NCI-H146 treated with DMSO at 0.1 percent for 48 hours (cell line): ENCODE measurements around the gene C3orf33.

Source experiments
- DNase-seq: peaks from one replicate; lab custom pipeline; 2025; ENCODE audit not compliant: unreplicated experiment; lab: John Stamatoyannopoulos, UW

Gene C3orf33

DNA sequence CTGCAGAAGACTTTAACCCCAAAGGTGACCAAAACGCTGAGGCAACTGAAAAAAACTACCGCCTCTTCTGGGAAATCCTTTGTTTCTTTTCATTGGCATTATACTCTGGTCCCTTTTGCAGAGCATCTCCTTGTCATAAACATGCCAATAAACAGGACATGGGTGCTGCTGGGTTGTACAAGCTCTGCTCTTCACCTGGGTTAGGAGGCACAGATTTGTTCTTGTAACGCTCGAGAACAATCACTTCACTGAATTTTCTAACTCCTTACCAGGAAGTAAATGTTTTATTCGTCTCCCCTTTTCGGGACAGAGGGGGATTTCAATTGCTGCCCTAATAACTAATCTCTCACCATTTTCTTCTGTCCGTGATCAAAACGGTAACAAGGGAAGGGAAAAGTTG is 62.5 kb downstream of the C3orf33 start:
- DNase-seq, result peak; percentile 34

DNA sequence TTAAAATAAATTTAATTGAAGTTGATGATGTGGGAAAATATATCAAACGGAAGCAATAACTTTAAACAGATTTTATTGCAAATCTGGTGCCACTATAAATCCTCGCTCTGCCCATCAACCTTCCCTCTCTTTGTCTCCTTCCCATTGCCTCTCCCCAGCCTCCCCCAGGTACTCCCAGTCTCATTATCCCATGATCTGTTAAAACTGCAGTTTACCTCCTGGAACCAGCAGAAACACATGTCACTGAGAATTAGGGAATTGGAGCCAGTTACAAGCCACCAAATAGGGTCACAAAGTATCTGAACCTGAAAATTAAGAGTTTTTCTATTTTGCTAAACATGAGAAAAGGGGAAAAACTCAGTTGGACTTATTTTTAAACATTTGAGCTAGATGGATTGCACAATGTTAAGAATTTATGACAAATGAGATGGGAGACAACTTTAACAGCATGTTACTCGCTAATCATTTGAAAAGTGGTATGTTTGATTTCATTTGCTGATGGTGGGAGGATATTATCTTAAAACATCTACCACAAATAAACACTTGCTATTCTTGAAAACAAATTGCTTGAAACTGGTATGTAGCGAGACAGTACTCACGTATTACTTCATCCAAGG is 63.6 kb downstream of the C3orf33 start:
- DNase-seq, result no peak

DNA sequence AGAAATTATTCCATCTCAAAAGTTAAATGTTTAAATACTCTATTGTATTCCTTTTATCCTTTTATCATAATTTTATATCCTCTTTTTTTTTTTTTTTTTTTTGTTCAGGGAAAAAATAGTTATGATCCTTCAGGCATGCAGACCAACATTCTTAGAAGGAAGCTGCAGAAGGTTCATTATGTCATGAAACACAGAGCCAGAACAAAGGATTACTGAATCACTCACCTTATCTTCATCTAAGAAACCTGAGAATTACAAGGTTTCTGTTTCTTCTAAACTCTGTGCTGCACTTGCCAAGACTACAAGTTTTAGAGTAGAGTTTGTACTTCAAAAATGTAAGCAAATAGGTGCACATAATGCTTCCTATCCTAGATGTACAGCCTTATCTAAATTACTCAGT is 64.5 kb downstream of the C3orf33 start:
- DNase-seq, result no peak

DNA sequence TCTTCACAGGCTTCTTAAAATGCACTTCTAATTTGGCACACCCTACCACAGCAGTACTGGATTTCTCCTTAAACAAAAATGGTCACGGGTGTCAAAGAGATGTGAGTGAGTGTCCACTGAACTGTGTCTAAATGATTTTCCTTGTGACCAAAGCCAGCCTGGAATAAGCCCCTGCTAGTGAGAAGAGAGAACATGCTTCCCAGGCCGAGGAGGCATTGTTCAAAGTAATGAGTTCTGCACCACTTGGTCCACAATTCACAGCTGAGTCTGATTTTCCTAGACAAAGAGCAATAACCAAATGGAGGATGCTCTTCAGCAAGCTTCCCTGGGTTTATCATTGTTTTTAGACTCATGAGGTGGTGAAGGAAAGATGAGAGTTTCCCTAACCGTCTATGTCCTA is 65.0 kb downstream of the C3orf33 start:
- no peak for DNase-seq

DNA sequence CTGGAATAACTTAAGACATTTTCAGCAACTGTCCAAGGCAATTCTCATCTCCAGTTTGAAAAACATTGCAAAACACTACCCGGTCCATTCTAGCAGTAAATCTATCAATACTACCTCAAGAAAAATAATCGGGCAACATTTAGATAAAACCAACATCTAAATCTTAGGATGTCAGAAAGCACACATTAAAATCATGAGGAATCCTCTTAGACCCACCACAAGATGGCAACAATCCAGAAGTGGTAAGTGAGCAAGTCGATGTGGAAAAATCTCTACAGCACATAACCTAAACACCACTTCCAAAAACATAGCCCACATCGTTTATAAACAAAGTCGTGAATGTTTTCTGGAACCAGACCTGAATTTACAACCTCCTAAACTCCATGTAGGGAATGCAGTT is 66.9 kb downstream of the C3orf33 start:
- DNase-seq, result no peak

DNA sequence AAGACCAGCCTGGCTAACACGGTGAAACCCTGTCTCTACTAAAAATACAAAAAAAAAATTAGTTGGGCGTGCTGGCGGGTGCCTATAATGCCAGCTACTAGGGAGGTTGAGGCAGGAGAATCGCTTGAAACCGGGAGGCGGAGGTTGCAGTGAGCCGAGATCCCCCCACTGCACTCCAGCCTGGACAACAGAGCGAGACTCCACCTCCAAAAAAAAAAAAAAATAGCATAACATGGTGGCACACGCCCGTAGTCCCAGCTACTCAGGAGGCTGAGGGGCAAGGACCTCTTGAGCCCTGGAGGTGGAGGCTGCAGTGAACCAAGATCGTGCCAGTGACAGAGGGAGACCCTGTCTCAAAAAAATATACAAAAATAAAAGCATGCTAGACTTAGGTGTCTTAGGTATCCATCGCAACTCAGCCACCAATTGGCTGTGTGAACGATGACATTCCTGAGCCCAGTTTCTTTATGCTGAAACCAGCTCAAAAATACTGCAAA is 67.5 kb downstream of the C3orf33 start:
- DNase-seq, result no peak

DNA sequence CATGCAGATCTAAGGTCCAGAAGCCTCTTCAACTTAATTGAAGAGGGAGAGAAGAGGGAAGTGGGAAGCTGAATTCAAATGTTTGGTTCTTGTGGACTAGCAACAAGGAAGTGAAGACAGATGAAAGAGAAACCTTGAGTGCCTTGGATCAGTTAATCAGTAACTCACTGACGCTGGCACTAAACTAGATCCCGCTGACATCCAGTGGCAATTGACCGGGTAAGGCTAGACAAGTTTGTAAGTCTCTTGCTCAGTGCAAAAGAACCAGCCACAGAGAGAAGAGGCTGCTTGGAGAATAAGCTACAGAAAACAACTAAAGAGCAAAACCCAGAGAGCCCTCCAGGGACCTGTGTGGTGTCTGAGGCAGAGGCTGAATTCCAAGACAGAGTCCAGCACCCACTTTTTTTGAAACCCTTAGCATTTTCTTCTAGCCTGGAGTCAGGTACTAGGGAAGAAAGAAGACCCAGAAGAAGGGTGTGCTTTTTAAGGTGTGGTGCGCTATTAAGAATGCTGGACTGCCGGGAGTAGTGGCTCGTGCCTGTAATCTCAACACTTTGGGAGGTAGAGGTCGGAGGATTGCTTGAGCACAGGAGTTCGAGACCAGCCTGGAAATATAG is 68.1 kb downstream of the C3orf33 start:
- DNase-seq, result no peak

DNA sequence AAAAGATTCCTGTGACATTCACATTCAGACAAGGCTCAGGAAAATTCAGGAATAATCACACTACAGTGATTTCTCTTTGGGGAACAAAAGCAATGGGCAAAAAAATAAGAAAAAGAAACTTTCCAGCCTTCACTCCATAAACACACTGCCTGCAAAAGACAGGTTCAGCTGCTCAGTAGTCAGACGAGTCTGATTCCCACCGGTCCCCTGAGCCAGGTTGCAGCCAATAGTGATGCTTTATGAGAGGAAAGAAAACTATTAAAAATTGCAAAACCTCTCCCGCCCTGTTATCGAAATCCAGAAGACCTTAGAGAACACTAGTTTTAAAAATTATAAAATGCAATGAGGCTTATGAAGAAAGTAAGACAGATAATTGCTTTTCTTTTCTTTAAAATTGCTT is 69.7 kb downstream of the C3orf33 start:
- no peak for DNase-seq

DNA sequence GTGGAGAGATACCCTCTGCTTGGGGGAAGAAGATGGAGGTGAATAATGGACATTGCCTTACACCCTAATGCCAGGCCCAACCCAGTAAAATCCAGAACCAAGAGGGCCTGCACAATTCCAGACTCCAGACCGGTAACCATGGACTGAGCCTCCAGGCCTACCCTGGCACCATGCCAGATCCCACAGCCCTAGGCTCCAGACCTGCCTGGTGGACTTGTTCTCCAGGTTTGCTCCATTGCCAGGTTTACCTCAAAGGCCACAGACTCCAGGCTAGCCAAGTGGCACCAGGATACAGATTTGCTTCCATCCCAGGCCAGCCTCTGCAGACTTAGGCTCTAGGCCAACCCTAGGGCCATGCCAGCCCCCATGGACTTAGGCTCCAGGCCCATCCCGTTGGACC is 75.2 kb downstream of the C3orf33 start:
- DNase-seq, result no peak

DNA sequence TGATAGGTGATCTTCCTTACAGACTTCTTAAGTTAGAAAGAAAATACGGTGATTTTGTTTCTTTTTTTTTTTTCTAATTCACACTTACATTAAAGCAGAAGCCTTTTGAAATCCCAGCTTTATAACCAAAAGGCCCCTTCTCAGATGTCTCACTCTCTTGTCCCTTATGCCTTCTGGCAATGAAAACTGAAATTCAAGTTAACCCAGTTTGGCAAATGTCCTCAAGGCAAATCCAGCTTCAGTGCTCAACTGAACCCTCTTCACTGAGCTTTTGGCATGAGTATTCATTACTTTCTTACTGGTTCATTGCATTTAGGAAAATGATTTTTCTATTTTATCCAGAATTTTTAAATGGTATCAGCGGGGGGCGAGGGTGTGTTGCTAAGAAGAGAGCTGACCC is 78.2 kb downstream of the C3orf33 start:
- no peak for DNase-seq

DNA sequence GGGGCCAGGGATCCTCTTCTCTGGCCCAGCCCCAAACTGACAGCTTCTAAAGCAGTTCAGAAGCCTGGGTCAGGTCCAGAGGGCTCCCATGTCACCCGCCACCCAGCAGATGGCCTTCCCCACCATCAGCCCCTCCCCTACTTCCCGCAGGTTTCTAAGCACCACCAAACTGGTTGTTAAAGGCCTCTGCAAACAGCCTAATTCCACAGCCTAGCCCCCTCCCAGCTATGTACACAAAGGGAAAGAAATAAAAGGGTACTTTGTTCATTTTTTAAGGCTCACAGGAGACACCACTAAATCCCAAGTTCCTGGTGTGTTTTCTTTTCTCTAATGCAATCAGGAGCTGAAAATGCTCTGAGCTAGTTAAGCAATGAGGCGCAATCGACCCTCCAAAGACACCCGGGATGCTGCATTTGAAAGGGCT is 91.8 kb downstream of the C3orf33 start:
- peak; percentile 44 for DNase-seq
